HepG2 (cell line): Measurements from ENCODE around the gene NGRN. TPM values are rescaled to one million over a fixed set of nuclear protein-coding genes. Genes with fewer than 3 reads are reported as not detected.
A peak's percentile ranks its signal among the peaks of the same experiment; 100 is the strongest.

ENCODE experiments used
- SIX4 ChIP-seq: sonication (generic); formaldehyde crosslinking; IDR thresholded peaks from 2 replicates; pipeline ENCODE4 v1.4.0; 2020; ENCODE audit warnings: missing genetic modification reagents
- SRSF9 ChIP-seq: fragments of 200-400 bp; formaldehyde crosslinking; IDR thresholded peaks from 2 replicates; pipeline ENCODE4 v1.6.1; 2018; ENCODE audit warnings: borderline replicate concordance, mild to moderate bottlenecking, low read depth, low read length; ENCODE audit not compliant: insufficient read depth, poor library complexity, severe bottlenecking
- XRCC5 ChIP-seq: fragments of 200-400 bp; formaldehyde crosslinking; optimal IDR thresholded peaks from 2 replicates; pipeline ENCODE3; 2017; ENCODE audit warnings: mild to moderate bottlenecking, low read length
- ZBTB7B ChIP-seq: sonication (generic); formaldehyde crosslinking; IDR thresholded peaks from 2 replicates; pipeline ENCODE4 v1.4.0; 2020; ENCODE audit warnings: missing genetic modification reagents
- ZNF589 ChIP-seq: sonication (generic); formaldehyde crosslinking; conservative IDR thresholded peaks from 2 replicates; pipeline ENCODE4 v1.8.0; 2022; ENCODE audit warnings: mild to moderate bottlenecking, moderate library complexity, missing genetic modification reagents
- ZNF780A ChIP-seq: sonication (generic); formaldehyde crosslinking; IDR thresholded peaks from 2 replicates; pipeline ENCODE4 v1.8.0; 2022; ENCODE audit warnings: mild to moderate bottlenecking, missing genetic modification reagents, moderate library complexity
- polyA plus RNA-seq, 8 experiments: library from polyadenylated mRNA; depleted of rRNA in 3 of 8; stranded (reverse) in 7 of 8; unstranded in 1 of 8; fragments of >200 nt; fragmentation: Illumina TruSeq in 4 of 8; extraction: Trizol in 4 of 8; gene quantifications; 2 replicates each; pipeline versions ENCODE4 v1.2.1 to v1.2.3, GENCODE V29; 2011 to 2016; ENCODE audit warnings: low read depth in 4 of 8, missing spikeins in 1 of 8, mixed read lengths in 1 of 8; ENCODE audit not compliant: insufficient read depth in 1 of 8
- total RNA-seq, 5 experiments: library from RNA; depleted of rRNA; stranded (reverse); fragments of >200 nt; fragmentation: Illumina TruSeq; extraction: Trizol; gene quantifications; 2 replicates each; pipeline ENCODE4 v1.2.3, GENCODE V29; 2016; ENCODE audit warnings: low read depth in 1 of 5
- TF ChIP-seq, protein P1 (sequence below): sonication (generic); formaldehyde crosslinking; IDR thresholded peaks from 2 replicates; pipeline ENCODE4 v1.5.1; 2020; ENCODE audit warnings: mild to moderate bottlenecking, missing genetic modification reagents, moderate library complexity
- TF ChIP-seq, protein P2 (sequence below), 2 experiments: sonication (generic) in 1 of 2; formaldehyde crosslinking in 1 of 2; IDR thresholded peaks; 2 replicates each; pipeline versions ENCODE4 v1.4.0 to v1.6.1; 2018 to 2020; ENCODE audit warnings: missing genetic modification reagents in 2 of 2, borderline replicate concordance in 1 of 2, low read depth in 1 of 2, mild to moderate bottlenecking in 1 of 2, missing biosample characterization in 1 of 2
- TF ChIP-seq, protein P3 (sequence below): IDR thresholded peaks from 2 replicates; pipeline ENCODE4 v1.6.1; 2016; ENCODE audit warnings: mild to moderate bottlenecking

The NGRN gene
- total and polyA plus RNA-seq, 2 of the 13 experiments (the other 11 are each of a cell fraction or from before 2014, with no cell fraction given): 39.8 to 63.7 TPM

DNA sequence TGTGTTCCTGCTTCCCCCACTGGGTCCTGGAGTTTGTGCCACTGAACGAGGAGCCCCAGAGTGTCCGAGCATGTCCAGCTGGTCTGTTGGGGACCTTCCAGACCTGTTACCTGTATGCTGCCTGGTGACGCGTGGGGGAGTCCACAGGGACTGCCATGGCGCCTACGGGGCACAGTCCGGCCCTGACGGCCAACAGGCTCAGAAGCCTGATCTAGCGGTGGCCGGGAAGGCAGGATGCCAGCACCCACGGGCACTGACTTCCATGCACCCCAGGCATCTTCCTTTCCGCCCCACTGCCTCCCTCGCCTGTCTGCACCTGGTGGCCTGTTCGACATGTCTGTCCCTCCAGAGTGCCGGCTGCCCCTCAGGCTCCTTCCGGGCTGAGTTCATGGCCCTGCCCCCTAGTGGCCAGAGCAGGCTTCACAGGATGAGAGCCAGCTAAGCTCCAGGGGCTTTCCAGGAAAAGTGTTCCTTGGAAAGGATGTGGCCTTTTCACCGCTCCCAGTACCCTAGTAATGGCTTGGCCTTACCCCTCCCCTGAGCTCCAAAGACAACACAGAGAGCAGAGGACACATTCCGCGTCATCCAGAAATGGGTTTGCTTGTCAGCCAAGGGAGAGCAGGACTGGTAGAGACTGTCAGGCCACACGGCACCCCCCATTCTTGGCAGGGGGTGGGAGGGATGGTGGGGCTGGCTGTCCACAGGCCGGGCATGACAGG is 35.7 kb downstream of the NGRN start (continued):
- no peak for TF ChIP-seq ZNF780A
- TF ChIP-seq ZNF589 (CRISPR knock-in tag): no peak
- TF ChIP-seq, protein P1, sequence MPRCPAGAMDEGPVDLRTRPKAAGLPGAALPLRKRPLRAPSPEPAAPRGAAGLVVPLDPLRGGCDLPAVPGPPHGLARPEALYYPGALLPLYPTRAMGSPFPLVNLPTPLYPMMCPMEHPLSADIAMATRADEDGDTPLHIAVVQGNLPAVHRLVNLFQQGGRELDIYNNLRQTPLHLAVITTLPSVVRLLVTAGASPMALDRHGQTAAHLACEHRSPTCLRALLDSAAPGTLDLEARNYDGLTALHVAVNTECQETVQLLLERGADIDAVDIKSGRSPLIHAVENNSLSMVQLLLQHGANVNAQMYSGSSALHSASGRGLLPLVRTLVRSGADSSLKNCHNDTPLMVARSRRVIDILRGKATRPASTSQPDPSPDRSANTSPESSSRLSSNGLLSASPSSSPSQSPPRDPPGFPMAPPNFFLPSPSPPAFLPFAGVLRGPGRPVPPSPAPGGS (CRISPR knock-in tag): 0 out of 2 replicates have a peak, but pooled peaks have one; percentile 32
- TF ChIP-seq XRCC5: peak; percentile 93
- TF ChIP-seq, protein P2, sequence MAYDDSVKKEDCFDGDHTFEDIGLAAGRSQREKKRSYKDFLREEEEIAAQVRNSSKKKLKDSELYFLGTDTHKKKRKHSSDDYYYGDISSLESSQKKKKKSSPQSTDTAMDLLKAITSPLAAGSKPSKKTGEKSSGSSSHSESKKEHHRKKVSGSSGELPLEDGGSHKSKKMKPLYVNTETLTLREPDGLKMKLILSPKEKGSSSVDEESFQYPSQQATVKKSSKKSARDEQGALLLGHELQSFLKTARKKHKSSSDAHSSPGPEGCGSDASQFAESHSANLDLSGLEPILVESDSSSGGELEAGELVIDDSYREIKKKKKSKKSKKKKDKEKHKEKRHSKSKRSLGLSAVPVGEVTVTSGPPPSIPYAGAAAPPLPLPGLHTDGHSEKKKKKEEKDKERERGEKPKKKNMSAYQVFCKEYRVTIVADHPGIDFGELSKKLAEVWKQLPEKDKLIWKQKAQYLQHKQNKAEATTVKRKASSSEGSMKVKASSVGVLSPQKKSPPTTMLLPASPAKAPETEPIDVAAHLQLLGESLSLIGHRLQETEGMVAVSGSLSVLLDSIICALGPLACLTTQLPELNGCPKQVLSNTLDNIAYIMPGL (CRISPR knock-in tag; IDR thresholded peaks at IDR 0.05; ENCODE audit: borderline replicate concordance in 1 of 2, low read depth in 1 of 2): peak; percentile 38 to 39; a peak in 2 of 4 replicates
- TF ChIP-seq SRSF9: no peak
- no peak for TF ChIP-seq SIX4 (CRISPR knock-in tag)
- TF ChIP-seq, protein P3, sequence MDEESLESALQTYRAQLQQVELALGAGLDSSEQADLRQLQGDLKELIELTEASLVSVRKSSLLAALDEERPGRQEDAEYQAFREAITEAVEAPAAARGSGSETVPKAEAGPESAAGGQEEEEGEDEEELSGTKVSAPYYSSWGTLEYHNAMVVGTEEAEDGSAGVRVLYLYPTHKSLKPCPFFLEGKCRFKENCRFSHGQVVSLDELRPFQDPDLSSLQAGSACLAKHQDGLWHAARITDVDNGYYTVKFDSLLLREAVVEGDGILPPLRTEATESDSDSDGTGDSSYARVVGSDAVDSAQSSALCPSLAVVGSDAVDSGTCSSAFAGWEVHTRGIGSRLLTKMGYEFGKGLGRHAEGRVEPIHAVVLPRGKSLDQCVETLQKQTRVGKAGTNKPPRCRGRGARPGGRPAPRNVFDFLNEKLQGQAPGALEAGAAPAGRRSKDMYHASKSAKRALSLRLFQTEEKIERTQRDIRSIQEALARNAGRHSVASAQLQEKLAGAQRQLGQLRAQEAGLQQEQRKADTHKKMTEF (CRISPR knock-in tag): no peak
- peak; percentile 14; the same call in 1 of the 2 replicates for TF ChIP-seq ZBTB7B (CRISPR knock-in tag)
